ENCODE measurements around the gene CHMP4B. TPM values are rescaled to one million over a fixed set of nuclear protein-coding genes. Genes with fewer than 3 reads are reported as not detected.
A peak's percentile ranks its signal among the peaks of the same experiment; 100 is the strongest.

CHMP4B gene
- total and polyA plus RNA-seq, 4 donors, result 91.6 to 162 (median 120) TPM

DNA sequence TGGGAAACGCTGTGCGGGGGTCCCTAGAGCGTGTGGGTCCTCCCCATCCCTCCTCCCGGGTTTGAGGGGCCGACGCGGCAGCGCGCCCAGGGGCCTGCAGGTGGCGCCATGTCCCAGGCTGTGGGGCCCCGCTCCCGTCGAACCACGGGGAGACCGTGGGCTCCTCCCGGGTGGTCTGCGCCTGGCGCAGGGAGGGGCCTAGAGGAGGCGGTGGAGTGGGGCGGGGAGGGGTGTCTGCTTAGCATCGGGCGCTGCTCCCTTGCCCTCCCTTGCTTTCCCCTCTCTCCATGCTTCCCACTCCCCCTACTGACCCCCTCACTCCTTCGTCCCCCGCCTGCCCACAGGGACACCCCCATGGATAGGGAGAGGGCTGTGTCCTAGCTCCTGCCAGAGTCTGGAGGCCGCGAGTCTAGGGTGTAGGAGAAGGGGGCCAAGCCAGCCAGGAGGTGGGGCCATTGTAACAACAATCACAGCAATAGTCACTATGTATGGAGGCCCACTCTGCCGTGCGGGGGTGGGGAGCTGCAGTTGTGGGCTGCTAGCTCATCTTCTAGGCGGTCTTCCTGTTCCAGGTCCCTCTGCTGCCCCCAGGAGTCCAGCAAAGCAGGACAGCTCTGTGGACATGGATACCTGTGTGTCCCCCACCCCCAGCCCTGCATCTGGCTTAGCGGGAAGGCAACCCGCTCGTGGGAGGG lies 51.7 kb downstream of the CHMP4B start:
- ATAC-seq (ENCODE audit: insufficient read depth, low FRiP score), result peak; percentile 48
- TF ChIP-seq, protein P1, sequence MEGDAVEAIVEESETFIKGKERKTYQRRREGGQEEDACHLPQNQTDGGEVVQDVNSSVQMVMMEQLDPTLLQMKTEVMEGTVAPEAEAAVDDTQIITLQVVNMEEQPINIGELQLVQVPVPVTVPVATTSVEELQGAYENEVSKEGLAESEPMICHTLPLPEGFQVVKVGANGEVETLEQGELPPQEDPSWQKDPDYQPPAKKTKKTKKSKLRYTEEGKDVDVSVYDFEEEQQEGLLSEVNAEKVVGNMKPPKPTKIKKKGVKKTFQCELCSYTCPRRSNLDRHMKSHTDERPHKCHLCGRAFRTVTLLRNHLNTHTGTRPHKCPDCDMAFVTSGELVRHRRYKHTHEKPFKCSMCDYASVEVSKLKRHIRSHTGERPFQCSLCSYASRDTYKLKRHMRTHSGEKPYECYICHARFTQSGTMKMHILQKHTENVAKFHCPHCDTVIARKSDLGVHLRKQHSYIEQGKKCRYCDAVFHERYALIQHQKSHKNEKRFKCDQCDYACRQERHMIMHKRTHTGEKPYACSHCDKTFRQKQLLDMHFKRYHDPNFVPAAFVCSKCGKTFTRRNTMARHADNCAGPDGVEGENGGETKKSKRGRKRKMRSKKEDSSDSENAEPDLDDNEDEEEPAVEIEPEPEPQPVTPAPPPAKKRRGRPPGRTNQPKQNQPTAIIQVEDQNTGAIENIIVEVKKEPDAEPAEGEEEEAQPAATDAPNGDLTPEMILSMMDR (IDR thresholded peaks at IDR 0.05; ENCODE audit: control extremely low read depth, extremely low read depth), result peak; percentile 35
- 21 to 24% methylated on average over 30 to 32 of the region's 32 CpGs for WGBS, 2 donors
- Histone ChIP-seq H3K36me3 (ENCODE audit: control insufficient read depth in 4 of 4, insufficient read depth in 4 of 4, low read length in 4 of 4) (no peaks in the 10 kb centered on the region), H3K4me3 (no peak overlapping the region), H3K9ac (ENCODE audit: insufficient read depth in 1 of 2, low read length in 2 of 2) (no peak overlapping the region), H3K9me3 (ENCODE audit: control insufficient read depth in 4 of 4, insufficient read depth in 3 of 4, low read length in 3 of 4) (no peaks in the 10 kb centered on the region), H3K4me1 (ENCODE audit: control insufficient read depth in 5 of 5, insufficient read depth in 5 of 5, low read length in 5 of 5) (peaks cover 0 to 19% (median 5%) of the 10 kb centered on the region in 5 donors), H3K27ac (ENCODE audit: low read depth in 1 of 2, low read length in 1 of 2) (no peak overlapping the region), H3K27me3 (ENCODE audit: control insufficient read depth in 3 of 3, insufficient read depth in 3 of 3, low read length in 2 of 3) (no peaks in the 10 kb centered on the region)
- DNase-seq, result peak; percentile 88 to 90 (median 90)

DNA sequence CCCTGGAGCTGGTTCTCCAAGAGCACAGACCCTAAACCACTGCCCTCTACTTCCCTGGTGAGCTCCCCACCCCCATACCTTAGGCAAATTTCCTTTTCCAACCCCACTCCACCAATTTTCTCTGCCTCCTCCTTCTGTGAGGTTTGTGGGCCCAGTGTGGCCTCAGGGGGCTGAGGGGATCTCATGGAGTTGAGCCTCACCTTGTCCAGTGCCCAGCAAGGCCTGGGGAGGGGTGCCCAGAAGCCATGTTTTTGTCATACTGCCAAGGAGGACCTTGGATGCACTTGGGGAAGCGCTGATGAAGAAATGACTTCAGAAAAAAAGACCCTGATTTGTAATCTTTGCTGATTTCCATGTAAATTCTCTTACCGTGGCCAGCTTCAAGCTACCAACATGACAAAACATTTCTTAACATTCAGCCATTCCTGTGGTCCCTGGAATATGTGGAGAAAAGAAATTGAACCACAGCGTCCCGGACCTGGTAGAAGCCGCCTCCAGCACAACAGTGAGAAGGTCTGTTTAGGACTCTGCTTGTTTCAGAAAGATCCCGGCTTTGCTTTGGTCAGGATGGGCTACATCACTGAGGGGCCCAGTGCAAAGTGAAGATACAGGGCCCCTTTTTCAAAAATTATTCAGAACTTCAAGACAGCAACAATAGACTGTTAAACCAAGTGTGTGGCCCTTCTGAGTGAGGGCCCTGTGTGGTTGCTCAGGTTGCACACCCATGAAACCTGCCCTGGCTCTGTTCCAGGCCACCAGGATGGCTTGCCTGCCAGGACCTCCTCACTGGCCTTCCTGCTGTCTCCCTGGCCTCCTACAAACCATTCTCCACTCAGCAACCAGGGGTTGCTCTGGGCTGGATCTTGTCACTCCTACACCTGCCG lies 52.5 kb downstream of the CHMP4B start:
- no peaks in the 10 kb centered on the region for H3K9me3 ChIP-seq (ENCODE audit: control insufficient read depth in 4 of 4, insufficient read depth in 3 of 4, low read length in 3 of 4)
- no peak overlapping the region for H3K4me3 ChIP-seq
- WGBS, 2 donors, result 86 to 91% methylated on average over 7 of the region's 7 CpGs
- ATAC-seq (ENCODE audit: insufficient read depth, low FRiP score), result no peak
- TF ChIP-seq, protein P1 (IDR thresholded peaks at IDR 0.05; ENCODE audit: control extremely low read depth, extremely low read depth), result no peak
- no peak overlapping the region for H3K9ac ChIP-seq (ENCODE audit: insufficient read depth in 1 of 2, low read length in 2 of 2)
- no peak for DNase-seq
- H3K4me1 ChIP-seq (ENCODE audit: control insufficient read depth in 5 of 5, insufficient read depth in 5 of 5, low read length in 5 of 5), result peaks cover 0 to 19% (median 5%) of the 10 kb centered on the region in 5 donors
- H3K36me3 ChIP-seq (ENCODE audit: control insufficient read depth in 4 of 4, insufficient read depth in 4 of 4, low read length in 4 of 4), result no peaks in the 10 kb centered on the region
- H3K27ac ChIP-seq (ENCODE audit: low read depth in 1 of 2, low read length in 1 of 2), result no peak overlapping the region
- no peaks in the 10 kb centered on the region for H3K27me3 ChIP-seq (ENCODE audit: control insufficient read depth in 3 of 3, insufficient read depth in 3 of 3, low read length in 2 of 3)

DNA sequence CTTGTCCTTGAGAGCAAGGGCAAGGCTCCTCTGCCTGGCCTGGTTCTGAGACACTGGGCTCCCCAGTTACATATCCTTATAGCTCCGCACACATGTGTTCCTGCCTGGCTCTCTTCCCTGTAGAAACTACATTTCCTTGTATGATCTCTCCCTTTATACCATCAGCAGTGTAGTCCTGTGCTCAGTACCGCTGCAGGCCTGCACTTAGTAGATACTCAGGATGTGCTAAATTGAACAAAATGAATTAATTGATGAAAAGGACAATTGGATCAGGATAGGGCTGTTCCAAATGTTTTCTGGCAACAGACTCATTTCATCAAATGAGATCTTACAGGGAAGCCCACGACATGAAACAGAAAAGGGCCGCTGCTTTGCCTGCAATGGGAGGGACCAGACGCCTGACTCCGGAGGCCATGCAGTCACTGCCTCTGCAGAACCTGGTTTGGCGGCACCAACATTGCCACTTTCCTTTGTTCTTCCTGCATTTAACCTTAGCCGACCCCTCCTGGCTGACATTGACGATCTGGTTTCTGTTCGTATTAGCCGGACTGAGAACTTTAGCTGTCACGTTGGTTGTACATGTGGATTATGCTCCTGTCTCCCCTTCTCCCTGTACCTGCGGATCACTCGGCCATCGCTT lies 53.3 kb downstream of the CHMP4B start:
- no peaks in the 10 kb centered on the region for H3K27me3 ChIP-seq (ENCODE audit: control insufficient read depth in 3 of 3, insufficient read depth in 3 of 3, low read length in 2 of 3)
- H3K36me3 ChIP-seq (ENCODE audit: control insufficient read depth in 4 of 4, insufficient read depth in 4 of 4, low read length in 4 of 4), result no peaks in the 10 kb centered on the region
- ATAC-seq (ENCODE audit: insufficient read depth, low FRiP score) (no peak), DNase-seq (no peak)
- H3K4me1 ChIP-seq (ENCODE audit: control insufficient read depth in 5 of 5, insufficient read depth in 5 of 5, low read length in 5 of 5), result peaks cover 0 to 15% (median 5%) of the 10 kb centered on the region in 5 donors
- no peak overlapping the region for H3K4me3 ChIP-seq
- H3K9ac ChIP-seq (ENCODE audit: insufficient read depth in 1 of 2, low read length in 2 of 2), result no peak overlapping the region
- 94% methylated on average over 15 of the region's 15 CpGs for WGBS, 2 donors
- TF ChIP-seq, protein P1 (IDR thresholded peaks at IDR 0.05; ENCODE audit: control extremely low read depth, extremely low read depth), result no peak
- no peaks in the 10 kb centered on the region for H3K9me3 ChIP-seq (ENCODE audit: control insufficient read depth in 4 of 4, insufficient read depth in 3 of 4, low read length in 3 of 4)
- H3K27ac ChIP-seq (ENCODE audit: low read depth in 1 of 2, low read length in 1 of 2), result no peak overlapping the region
